Neural crest cell (in vitro differentiated cells): Measurements from ENCODE around the gene ATG9B. TPM values are rescaled to one million over a fixed set of nuclear protein-coding genes. Genes with fewer than 3 reads are reported as not detected.

ENCODE experiments used
- DNase-seq: peaks from one replicate; pipeline ENCODE4 v3.0.0; 2021; ENCODE audit warnings: low read depth, mixed read lengths, low spot score
- H3K27ac Mint-ChIP-seq: one replicate; pipeline ENCODE4 v1.8.0; 2021; ENCODE audit warnings: mild to moderate bottlenecking, mixed read lengths; ENCODE audit not compliant: unreplicated experiment
- H3K27me3 Mint-ChIP-seq: 2 replicates; pipeline ENCODE4 v1.8.0; 2021; ENCODE audit warnings: low read depth, mild to moderate bottlenecking, mixed read lengths
- H3K36me3 Mint-ChIP-seq: 2 replicates; pipeline ENCODE4 v1.8.0; 2021; ENCODE audit warnings: low read depth, mild to moderate bottlenecking, mixed read lengths
- H3K4me1 Mint-ChIP-seq: 2 replicates; pipeline ENCODE4 v1.8.0; 2021; ENCODE audit warnings: mixed read lengths
- H3K4me3 Mint-ChIP-seq: one replicate; pipeline ENCODE4 v1.8.0; 2021; ENCODE audit warnings: mild to moderate bottlenecking, mixed read lengths
- H3K9me3 Mint-ChIP-seq: 2 replicates; pipeline ENCODE4 v1.8.0; 2021; ENCODE audit warnings: mixed read lengths
- total RNA-seq: library from RNA; stranded (reverse); gene quantifications from 2 replicates; pipeline ENCODE4 v1.2.1, GENCODE V29; 2021
- TF ChIP-seq, protein P1 (sequence below): fragments of 200-600 bp; sonication (generic); conservative IDR thresholded peaks from 2 replicates; pipeline ENCODE4 v1.5.0; 2021; ENCODE audit warnings: antibody characterized with exemption, mild to moderate bottlenecking

The ATG9B gene
- total RNA-seq, 1 donor from 2014 or later = 8.0 TPM

GRCh38 chr7:151008143-151008510, 16.2 kb downstream of the ATG9B start:
- H3K36me3 Mint-ChIP-seq = no peaks in the 10 kb centered on the region
- no peaks in the 10 kb centered on the region for H3K9me3 Mint-ChIP-seq
- TF ChIP-seq, protein P1, sequence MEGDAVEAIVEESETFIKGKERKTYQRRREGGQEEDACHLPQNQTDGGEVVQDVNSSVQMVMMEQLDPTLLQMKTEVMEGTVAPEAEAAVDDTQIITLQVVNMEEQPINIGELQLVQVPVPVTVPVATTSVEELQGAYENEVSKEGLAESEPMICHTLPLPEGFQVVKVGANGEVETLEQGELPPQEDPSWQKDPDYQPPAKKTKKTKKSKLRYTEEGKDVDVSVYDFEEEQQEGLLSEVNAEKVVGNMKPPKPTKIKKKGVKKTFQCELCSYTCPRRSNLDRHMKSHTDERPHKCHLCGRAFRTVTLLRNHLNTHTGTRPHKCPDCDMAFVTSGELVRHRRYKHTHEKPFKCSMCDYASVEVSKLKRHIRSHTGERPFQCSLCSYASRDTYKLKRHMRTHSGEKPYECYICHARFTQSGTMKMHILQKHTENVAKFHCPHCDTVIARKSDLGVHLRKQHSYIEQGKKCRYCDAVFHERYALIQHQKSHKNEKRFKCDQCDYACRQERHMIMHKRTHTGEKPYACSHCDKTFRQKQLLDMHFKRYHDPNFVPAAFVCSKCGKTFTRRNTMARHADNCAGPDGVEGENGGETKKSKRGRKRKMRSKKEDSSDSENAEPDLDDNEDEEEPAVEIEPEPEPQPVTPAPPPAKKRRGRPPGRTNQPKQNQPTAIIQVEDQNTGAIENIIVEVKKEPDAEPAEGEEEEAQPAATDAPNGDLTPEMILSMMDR = no peak
- H3K27me3 Mint-ChIP-seq = peaks cover 6% of the 10 kb centered on the region
- peaks cover 37% of the 10 kb centered on the region for H3K4me1 Mint-ChIP-seq
- no peak for DNase-seq
- H3K27ac Mint-ChIP-seq = no peak overlapping the region
- H3K4me3 Mint-ChIP-seq = peak overlapping the region; percentile 61

- Mint-ChIP-seq H3K9me3 (no peaks in the 10 kb centered on the region), H3K27ac (no peak overlapping the region), H3K27me3 (peaks cover 1% of the 10 kb centered on the region)
Observed at GRCh38 chr7:151007469-151007898, 16.8 kb downstream of the ATG9B start.

DNA sequence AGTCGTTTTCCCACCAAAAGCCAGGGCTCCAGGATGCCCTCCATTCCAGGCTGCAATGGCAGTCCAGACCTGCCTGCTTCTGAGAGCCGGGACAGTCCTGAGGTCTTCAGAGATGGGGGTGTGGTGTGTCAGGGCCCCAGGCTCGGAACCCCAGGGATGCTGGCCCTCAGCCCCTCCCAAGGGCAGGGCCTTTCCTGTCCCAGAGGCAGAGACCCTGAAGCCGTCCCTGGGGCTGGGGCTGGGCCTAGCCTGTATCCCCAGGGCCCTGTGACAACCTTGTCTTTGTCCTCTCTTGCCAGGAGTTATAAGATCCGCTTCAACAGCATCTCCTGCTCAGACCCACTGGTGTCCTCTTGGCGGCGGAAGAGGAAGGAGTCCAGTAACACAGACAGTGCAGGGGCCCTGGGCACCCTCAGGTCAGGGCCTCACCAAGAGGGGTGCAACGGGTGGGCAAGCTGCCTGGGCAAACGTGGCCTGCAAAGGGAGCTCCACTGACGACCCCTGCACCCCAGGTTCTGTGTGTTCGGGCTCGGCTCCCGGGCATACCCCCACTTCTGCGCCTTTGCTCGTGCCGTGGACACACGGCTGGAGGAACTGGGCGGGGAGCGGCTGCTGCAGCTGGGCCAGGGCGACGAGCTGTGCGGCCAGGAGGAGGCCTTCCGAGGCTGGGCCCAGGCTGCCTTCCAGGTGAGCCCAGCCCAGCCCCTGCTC, 17.5 kb downstream of the ATG9B start:
- H3K27ac Mint-ChIP-seq = no peak overlapping the region
- no peak overlapping the region for H3K4me3 Mint-ChIP-seq
- no peaks in the 10 kb centered on the region for H3K9me3 Mint-ChIP-seq
- H3K36me3 Mint-ChIP-seq = no peaks in the 10 kb centered on the region
- DNase-seq = no peak
- peaks cover 25% of the 10 kb centered on the region for H3K4me1 Mint-ChIP-seq
- no peaks in the 10 kb centered on the region for H3K27me3 Mint-ChIP-seq
- TF ChIP-seq, protein P1 = no peak

More at GRCh38 chr7:151007469-151007898, 16.8 kb downstream of the ATG9B start:
- TF ChIP-seq, protein P1 = no peak
- no peak for DNase-seq
- no peak overlapping the region for H3K4me3 Mint-ChIP-seq
- no peaks in the 10 kb centered on the region for H3K36me3 Mint-ChIP-seq
- peaks cover 32% of the 10 kb centered on the region for H3K4me1 Mint-ChIP-seq

GRCh38 chr7:151005566-151005965, 18.7 kb downstream of the ATG9B start:
- no peak for DNase-seq
- peaks cover 16% of the 10 kb centered on the region for H3K4me1 Mint-ChIP-seq

DNA sequence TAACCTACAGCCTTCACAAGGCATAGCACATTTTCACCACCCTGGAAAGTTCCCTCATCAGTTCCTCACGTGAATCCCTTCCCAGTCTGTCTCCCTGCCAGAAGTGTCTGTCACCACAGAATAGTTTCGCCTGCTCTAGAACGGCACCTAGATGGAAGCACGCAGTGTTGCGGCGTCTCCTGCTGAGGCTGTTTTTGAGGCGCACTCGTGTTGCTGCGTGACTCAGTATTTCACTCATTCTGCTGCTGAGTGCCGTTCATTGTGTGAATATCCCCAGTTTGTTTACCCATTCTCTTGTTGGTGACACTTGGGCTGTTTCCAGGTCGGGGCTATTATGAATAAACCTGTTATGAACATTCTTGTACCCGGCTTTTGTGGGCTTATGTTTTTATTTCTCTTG, 20.7 kb downstream of the ATG9B start:
- Mint-ChIP-seq H3K27ac (no peak overlapping the region), H3K4me3 (no peak overlapping the region)
- no peak for DNase-seq

More at GRCh38 chr7:151005566-151005965, 18.7 kb downstream of the ATG9B start:
- no peak overlapping the region for H3K27ac Mint-ChIP-seq
- TF ChIP-seq, protein P1 = no peak
- no peaks in the 10 kb centered on the region for H3K36me3 Mint-ChIP-seq
- H3K4me3 Mint-ChIP-seq = no peak overlapping the region
- no peaks in the 10 kb centered on the region for H3K27me3 Mint-ChIP-seq
- no peaks in the 10 kb centered on the region for H3K9me3 Mint-ChIP-seq

More for the DNA sequence above, 20.7 kb downstream of the ATG9B start:
- H3K36me3 Mint-ChIP-seq = no peaks in the 10 kb centered on the region
- no peaks in the 10 kb centered on the region for H3K27me3 Mint-ChIP-seq
- no peaks in the 10 kb centered on the region for H3K9me3 Mint-ChIP-seq
- H3K4me1 Mint-ChIP-seq = peaks cover 10% of the 10 kb centered on the region
- TF ChIP-seq, protein P1 = no peak
